HG02588 (cell line): ENCODE measurements around the gene CDS1.
"Not testable (repeated sequence)": the region's sequence is repeated elsewhere in the genome, so short reads cannot be mapped to it uniquely, and the experiment has no call there.

Experiments used
- ATAC-seq: cut with Tn5 transposase; IDR thresholded peaks from one replicate; pipeline ENCODE4 v1.9.1; 2021; ENCODE audit warnings: mild to moderate bottlenecking, moderate library complexity; ENCODE audit not compliant: unreplicated experiment

Gene CDS1

GRCh38 chr4:84606645-84607044, 23.7 kb downstream of the CDS1 start:
- ATAC-seq = no peak

GRCh38 chr4:84611531-84611930, 28.6 kb downstream of the CDS1 start:
- no peak for ATAC-seq

- ATAC-seq = no peak
Measured at GRCh38 chr4:84614891-84615290, 32.0 kb downstream of the CDS1 start.

DNA sequence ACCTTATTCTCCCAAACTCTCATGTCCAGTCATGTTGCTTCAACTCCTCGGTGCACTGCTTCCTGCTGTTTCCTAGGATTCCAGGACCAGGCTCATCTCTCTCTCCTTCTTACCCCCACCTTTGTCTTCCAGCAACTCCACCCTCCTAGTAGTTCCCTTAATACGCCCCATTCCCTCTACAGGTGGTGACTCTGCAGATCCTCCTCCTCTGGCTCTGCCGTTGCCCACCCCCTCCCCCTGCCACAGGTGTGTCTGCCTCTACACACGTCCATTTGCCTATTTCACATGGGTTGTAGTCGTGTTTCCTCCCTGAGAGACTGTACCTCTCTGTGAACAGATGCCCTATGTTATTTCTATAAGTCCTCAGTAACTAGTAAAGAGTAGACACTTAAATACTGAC, 32.4 kb downstream of the CDS1 start:
- no peak for ATAC-seq

DNA sequence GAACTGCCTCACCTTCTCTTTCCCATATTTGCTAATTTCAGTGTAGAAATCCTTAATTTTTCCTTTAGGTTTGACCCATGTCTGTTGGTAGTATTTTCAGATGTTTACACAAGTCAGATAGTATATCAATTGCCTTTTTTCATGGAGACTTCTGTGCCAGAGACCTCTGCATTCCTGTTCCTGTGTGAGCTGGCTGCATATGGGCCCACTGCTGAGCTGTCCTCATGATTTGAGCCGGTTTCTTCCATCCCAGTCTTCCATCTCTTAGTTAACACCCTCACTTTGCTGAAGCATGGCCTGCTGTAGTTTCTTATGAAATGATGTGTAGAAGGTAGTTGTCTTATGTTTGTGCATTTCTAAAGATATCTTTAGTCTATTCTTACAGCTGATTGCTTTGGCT, 40.0 kb downstream of the CDS1 start:
- ATAC-seq = no peak

- no peak for ATAC-seq
Measured at GRCh38 chr4:84623661-84624060, 40.7 kb downstream of the CDS1 start.

- ATAC-seq = no peak
Measured at GRCh38 chr4:84626673-84627072, 43.7 kb downstream of the CDS1 start.

GRCh38 chr4:84631573-84631972, 48.6 kb downstream of the CDS1 start:
- no peak for ATAC-seq

DNA sequence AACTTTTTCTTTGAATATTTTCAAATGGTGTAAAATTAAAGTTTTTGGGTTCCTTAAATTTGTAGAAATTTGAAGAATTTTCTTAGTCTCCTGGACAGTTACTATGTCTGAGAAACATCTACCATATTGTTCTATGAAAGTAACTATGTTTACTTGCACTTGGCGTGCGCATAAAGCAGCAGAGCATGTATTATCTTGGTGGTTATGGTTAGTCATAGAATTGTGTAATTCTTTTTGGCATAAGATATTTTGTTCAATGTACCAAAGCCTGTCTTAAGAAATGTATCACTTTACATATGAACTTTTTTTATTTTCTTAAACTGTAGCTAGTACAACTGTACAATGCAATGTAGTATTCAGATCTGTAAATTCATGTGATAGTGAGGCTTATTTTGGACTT, 49.2 kb downstream of the CDS1 start:
- no peak for ATAC-seq

DNA sequence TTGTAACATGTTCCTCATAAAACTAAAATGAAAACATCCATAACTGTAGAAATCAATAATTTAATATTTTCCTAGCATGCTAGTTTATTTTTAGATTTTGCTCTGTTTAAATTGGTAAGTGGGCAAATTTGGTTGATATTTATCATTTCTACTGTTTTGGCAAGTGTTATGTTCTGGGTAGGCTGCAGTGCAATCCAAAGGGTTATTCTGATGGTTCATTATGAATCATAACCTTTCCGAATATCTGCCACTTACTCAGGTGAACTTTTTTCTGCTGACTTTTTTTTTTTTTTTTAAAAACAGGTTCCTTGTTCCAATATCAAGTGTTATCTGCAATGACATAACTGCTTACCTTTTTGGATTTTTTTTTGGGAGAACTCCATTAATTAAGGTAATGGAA, 52.0 kb downstream of the CDS1 start:
- ATAC-seq = no peak

GRCh38 chr4:84638092-84638491, 55.2 kb downstream of the CDS1 start:
- ATAC-seq = no peak

DNA sequence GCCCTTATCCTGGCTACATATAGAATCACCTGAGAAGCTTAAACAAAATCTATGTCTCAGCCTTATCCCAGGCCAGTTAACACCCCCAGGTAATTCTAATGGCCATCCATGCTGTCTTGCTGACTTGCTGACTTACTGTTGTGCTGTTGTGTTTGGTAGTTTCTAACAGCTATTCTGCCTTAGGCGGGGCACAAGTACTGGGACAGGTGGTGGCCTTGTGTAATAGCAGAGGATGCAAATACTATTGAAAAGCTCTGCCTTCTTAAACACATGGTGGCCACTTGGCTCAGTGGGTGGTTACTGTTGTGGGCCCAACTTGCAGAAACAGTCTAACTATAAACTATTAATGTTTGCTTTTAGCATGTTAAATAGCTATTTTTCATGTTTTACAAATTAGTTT, 56.2 kb downstream of the CDS1 start:
- no peak for ATAC-seq

DNA sequence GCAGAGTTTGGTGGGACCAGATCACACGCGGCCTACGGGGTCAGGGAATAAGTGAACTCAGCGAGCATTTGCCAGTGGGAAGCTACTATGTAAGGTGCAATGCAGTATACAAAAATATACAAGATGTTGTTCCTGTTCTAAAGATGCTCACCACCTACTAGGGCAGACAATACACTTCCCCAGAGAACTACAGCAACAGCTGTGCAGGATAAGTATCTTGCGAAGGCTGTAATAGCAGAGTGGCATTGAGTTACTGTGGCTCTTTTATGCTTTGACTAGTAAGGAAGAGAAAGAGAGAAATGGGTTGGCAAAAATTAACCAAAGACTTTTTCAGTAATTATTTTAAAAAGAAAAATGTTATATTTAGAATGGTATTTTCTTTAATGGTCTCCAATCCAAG, 61.2 kb downstream of the CDS1 start:
- ATAC-seq = no peak

GRCh38 chr4:84647312-84647884, 64.5 kb downstream of the CDS1 start:
- ATAC-seq = no peak

DNA sequence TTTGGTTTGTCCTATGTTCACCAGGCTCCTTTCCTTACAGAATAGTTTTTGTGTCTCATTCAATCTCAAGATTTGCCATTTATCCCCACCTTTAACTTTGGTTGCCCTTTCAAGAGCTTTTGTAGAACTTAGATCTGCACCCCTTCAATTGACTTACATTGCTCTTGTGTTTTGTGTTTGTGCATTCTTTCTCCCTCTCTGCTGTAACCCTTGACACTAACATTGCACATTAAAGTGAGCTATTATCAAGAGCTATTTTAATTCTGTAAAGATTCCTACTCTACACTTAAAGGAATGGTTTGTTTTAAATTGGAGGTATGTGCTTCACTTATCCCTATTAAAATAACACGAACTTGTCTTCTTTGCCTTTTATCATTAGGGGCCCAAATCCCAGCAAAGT, 65.3 kb downstream of the CDS1 start:
- no peak for ATAC-seq

DNA sequence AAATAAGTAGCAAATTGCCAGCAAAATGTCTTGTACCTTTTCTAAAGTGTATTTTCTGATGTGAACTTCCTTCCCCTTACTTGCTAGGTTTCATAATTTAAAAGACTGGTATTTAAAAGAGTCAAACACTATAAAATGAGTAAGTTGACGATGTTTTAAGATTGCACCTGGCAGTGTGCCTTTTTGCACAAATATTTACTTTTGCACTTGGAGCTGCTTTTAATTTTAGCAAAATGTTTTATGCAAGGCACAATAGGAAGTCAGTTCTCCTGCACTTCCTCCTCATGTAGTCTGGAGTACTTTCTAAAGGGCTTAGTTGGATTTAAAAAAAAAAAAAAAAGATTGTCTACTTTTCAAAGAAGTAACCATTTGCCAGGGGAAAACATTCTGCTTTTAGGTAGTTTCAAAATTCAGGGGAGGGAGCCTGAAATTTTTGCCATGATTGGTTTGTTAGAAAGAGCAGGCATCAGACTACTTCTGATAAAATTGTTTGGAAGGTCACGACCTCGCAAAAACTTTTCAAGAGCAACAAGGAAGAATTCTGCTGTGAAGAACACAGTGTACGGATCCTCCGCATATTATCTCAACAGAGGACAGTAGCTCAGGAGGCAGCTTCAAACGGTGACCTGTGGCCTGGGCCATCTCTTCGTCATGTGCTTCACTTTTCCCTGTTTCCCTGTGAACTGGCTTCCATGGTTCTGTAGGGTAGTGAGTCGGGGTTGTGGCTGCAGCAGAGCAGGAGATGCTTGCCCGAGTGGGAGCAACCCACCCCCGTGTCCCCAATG, 66.1 kb downstream of the CDS1 start:
- ATAC-seq = no peak

DNA sequence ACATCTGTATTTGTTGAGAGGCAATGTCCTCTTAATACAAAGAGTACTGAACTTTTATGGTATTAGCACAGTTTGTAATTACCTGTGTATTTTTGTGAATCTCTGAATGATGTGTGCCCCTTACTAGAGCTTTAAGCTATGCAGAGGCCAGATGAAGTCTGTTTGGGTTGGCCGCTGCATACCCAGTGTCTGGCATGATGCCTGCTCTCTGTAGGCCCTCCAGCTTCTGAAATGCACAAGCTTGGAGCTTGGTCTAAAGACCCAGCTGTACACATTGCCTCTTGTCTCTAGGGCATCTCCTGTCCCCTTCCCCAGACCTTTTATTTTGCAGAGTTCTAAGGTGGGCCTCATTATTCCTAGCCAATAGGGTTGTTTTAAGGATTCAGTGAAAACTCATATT, 68.6 kb downstream of the CDS1 start:
- no peak for ATAC-seq

DNA sequence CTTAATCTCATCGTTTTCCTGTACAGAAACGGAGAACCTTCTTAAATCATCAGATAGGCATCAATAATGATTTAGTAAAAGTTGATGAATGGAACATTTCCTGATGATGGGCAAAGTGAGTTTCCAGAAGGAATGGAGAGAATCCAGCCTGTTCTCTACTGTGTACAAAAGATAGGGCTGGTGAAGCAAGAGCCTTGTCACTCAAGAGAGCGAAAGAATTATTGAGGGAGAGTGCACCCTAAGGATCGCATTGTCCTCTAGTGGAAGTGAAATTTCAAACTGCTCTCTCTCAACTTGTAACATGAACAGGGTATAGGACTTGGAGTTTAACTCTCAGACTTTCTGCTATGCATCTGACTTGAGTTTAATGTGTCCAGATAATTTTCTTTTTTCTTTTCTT, 69.6 kb downstream of the CDS1 start:
- ATAC-seq = no peak

DNA sequence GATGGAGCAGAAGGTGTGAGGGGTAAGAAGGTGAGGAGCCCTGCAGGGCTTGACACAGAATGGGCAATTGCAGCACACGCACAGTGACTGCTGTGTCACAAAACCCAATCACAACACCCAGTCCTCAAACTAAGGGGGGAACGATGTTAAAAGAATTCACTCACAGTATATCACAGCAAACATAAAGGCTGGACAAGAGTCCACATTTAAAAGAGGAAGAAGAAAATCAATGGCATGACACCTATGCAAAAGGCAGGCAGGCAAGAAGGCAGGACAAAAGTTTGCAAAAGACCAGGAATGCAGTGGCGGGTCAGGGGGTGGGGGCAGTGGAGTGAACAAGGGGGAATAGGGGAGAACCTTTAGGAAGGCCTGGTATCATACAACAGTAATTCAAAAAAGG, 77.7 kb downstream of the CDS1 start:
- ATAC-seq = no peak

DNA sequence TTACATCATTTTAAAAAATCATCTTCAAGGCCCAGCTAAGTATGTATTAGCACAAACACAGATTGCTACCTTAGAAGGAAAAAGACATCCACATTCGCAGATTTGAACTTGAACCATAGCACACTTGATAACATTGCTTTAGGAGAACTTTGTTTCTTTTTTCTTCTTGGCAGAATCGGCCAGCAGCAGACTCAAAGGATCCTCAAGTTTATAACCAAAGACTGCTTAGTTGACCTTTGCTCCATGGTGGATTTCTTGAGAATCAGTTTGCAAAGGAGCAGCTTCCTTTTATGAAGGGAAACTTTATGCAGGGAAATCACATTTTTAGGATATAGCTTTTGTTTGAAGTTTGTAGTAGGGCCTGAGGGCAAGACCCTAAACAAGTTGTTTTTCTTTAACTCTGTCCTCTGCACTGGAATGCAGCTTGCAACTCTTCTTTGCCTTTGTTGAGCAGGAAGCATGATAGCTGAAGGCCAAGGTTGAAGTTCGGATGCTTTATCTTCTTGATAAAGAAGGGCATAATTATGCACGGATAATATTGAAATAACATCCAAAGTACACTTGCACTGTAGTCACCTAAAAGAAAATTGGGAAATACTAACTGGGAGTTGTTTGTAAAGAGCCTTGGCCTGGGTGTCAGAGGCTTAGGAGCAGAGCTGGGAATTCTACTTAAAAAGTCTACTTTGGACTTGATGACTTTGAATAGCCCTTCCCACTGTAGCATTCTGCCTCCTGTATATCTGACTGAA, 78.4 kb downstream of the CDS1 start:
- no peak for ATAC-seq

- not testable (repeated sequence) for ATAC-seq
Measured at GRCh38 chr4:84664767-84665166, 81.8 kb downstream of the CDS1 start.

GRCh38 chr4:84666439-84666838, 83.5 kb downstream of the CDS1 start:
- no peak for ATAC-seq
